GM18517 (cell line): ENCODE results near the gene PMP22.
"Not testable (repeated sequence)": the region's sequence is repeated elsewhere in the genome, so short reads cannot be mapped to it uniquely, and the experiment has no call there.

Experiments used
- ATAC-seq: cut with Tn5 transposase; IDR thresholded peaks from one replicate; pipeline ENCODE4 v1.9.1; 2021; ENCODE audit warnings: mild to moderate bottlenecking, moderate library complexity; ENCODE audit not compliant: unreplicated experiment

The PMP22 gene

GRCh38 chr17:15257258-15257788 lies 7.8 kb downstream of the PMP22 start:
- ATAC-seq = peak; percentile 76

GRCh38 chr17:15256689-15257088 lies 8.4 kb downstream of the PMP22 start:
- ATAC-seq = no peak

GRCh38 chr17:15255713-15256454 lies 9.2 kb downstream of the PMP22 start:
- ATAC-seq = no peak

GRCh38 chr17:15250135-15250860 lies 14.8 kb downstream of the PMP22 start:
- ATAC-seq = no peak

DNA sequence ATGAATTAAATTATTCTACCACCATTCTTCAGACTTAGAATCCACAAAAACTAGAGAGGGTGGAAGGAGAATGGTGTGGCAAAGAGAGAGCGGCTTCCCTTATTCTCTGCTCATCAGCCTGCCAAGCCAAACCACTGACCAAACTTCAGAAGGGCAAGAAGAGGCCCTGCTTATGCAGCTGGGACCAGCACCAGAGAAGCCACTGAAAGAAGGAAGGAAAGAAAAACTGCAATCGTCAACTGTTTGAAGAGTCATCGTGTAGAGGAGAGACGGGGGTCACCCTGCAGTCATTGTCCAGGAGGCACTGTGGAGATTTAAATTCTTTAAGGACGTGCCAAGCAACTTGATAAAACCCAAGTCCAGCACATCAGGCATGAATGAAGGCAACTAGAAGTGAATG lies 15.6 kb downstream of the PMP22 start:
- ATAC-seq = no peak

- ATAC-seq = no peak
Measured at GRCh38 chr17:15247891-15248529, 17.1 kb downstream of the PMP22 start.

DNA sequence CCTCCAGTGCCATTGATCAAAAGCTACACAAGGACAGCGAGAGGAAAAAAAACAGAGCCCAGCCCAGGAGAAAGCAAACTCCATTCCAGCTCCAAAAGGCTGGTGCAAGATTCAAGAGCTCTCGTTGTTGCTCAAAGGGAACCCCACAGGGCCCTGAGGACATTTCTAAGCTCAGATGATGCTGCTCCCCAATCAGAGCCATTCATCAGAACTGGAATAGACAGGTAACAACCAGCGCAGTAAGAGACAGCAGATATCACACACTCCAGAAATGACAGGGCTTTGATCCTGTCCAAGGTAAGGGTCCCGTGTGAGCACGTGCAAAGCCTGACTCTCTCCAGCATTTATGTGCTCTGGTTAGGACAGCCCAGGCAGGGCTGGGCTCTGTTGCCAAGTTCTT lies 20.1 kb downstream of the PMP22 start:
- ATAC-seq = no peak

GRCh38 chr17:15240644-15241043 lies 24.5 kb downstream of the PMP22 start:
- no peak for ATAC-seq

- no peak for ATAC-seq
Measured at GRCh38 chr17:15239491-15239890, 25.6 kb downstream of the PMP22 start.

GRCh38 chr17:15238676-15239422 lies 26.3 kb downstream of the PMP22 start:
- no peak for ATAC-seq

- ATAC-seq = no peak
Measured at GRCh38 chr17:15238057-15238456, 27.1 kb downstream of the PMP22 start.

DNA sequence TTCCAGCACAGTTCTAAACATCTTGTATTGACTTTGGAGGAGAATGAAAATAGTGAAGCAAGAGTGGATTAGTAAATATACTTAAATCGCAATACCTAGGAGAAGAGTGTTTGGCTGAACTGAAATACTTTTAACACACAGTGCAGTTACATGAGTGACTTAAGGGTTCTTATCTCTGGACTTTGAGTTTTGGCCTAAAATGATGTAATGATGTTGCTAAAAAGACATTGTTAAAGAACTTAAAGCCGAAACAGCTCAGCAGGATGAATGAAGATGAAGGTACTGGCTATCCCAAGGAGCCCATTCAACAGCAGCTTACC lies 28.1 kb downstream of the PMP22 start:
- no peak for ATAC-seq

DNA sequence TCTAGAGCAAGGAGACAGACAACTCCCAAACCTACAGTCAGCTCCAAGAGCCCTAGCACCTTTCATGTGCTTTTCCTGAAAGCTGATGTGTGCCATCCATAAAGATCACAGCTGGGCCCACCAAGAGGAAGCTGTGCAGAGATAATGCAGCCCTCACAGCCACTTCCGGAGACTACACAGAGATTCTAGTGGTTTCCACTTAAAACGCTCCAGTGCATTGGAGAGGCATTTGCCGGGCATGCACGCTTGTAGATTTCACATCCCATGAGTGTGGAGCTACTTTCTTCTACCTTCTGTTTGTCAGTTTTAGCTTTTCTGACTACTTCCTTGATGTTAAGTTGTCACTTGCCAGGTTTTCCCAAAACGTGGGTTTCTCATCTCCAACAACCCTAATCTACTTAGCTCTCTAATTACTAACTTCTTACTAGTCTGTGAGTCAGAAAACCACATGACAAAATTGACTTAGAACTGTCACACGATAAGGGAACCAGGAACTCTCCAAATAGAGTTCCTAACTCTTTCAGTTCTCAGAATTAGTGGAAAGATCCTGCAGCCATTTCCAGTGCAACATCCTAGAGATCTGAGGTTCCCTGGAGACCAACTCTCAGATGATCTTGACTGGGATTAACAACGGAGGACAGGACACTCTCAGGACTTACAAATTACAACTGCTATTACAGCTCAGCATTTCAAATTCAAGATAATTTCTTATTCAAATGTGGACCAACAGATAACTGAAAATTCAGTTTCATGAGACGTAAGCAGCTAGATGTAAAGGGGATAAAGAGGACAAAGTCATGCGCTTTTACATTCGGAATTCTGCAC lies 28.6 kb downstream of the PMP22 start:
- no peak for ATAC-seq

GRCh38 chr17:15233971-15234370 lies 31.2 kb downstream of the PMP22 start:
- ATAC-seq = no peak

DNA sequence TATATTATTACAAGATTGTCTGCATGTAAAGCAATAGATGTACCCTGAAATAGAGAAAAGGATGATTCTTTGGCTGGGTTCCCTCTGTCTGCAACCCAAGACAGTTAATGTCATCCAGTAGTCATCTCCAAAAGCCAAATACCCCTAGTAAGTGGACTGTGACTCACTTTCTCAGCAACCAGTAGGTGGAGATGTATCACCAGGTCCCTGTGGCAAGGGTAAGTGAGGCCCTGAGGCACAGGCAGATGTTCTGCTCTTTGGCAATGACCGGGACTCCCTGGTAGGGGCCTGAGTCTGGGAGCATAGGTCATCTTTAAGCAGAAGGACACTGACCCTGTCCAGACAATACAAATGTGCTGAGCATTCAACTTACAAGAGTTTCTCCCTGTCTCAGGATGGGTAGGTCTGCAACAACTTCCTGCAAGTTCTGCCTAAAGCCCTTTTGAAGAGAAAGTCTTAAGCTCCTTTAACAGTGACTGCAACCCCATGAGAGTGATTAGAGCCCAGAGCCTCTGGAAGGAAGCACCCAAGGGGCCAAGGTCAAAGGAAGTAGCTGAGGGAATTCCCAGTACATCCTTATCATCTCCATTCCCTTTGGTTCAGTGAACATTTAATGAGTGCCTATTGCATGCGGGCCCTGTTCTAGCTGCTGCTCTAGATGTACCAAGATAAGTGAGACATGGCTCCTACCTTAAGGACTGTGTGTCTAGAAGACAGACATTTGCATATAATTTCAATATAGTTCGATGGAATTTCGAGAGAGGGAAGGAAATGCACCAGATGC lies 31.9 kb downstream of the PMP22 start:
- no peak for ATAC-seq

DNA sequence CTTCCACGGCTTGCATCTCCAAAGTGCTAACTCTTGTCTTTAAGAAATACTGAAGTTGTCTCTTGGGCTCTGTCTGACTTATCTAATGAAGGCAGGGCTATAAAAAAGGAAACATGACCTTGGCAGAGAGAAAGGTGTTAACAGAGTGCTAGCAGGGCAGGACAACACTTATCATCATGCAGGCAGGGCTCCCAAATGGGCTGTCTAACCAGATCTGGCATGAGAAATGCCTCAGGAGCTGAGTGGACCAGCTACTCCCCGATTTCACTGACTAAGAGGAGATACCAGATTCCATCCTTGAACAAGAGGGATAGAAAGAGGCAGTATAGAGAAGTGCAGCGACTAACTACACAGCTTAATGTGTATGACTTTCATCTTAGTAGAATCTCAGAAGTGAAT lies 32.6 kb downstream of the PMP22 start:
- ATAC-seq = no peak

GRCh38 chr17:15231851-15232516 lies 33.1 kb downstream of the PMP22 start:
- ATAC-seq = no peak

DNA sequence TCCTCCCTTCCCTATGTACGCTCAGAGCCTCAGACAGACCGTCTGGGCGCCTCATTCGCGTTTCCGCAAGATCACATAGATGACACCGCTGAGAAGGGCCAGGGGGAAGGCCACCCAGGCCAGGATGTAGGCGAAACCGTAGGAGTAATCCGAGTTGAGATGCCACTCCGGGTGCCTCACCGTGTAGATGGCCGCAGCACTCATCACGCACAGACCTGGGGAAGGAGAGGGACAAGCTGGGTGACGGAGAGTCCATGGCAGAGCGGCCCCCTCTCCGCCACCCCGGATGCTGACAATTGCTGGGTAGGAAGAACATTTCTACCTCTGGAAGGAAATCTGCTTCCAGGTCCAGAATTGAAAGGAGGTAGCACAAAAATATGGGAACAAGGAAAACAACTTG lies 34.3 kb downstream of the PMP22 start:
- ATAC-seq = no peak

DNA sequence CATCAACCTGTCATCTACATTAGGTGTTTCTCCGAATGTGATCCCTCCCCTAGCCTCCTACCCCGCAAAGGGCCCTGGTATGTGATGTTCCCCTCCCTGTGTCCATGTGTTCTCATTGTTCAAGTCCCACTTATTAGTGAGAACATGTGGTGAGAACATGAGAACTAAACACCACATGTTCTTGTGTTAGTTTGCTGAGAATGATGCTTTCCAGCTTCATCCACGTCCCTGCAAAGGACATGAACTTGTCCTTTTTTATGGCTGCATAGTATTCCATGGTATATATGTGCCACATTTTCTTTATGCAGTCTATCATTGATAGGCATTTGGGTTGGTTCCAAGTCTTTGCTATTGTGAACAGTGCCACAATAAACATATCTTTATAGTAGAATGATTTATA lies 43.3 kb downstream of the PMP22 start:
- not testable (repeated sequence) for ATAC-seq
